Measurements from ENCODE around the gene ADH1A. TPM values are rescaled to one million over a fixed set of nuclear protein-coding genes. Genes with fewer than 3 reads are reported as not detected.

The ADH1A gene
- total RNA-seq, 2 experiments from 2014 or later = not detected

GRCh38 chr4:99315839-99316238, 25.1 kb upstream of the ADH1A start:
- H3K27ac Mint-ChIP-seq = no peak overlapping the region
- no peak for ATAC-seq
- no peaks in the 10 kb centered on the region for H3K36me3 Mint-ChIP-seq (ENCODE audit: low read depth)
- no peaks in the 10 kb centered on the region for H3K9me3 Mint-ChIP-seq (ENCODE audit: insufficient read depth)
- peaks cover 2% of the 10 kb centered on the region for H3K27me3 Mint-ChIP-seq (ENCODE audit: low read depth)
- POLR2A ChIA-PET = no interaction called here
- no peak for DNase-seq
- CTCF ChIA-PET = interaction anchor here (0.7 kb wide), 1 partner anchor 81 kb away, joined by 3 read pairs; no protein-coding TSS in a partner anchor
- H3K4me1 Mint-ChIP-seq (ENCODE audit: low read depth) = no peaks in the 10 kb centered on the region
- H3K4me3 Mint-ChIP-seq = no peak overlapping the region

- H3K27ac Mint-ChIP-seq = no peak overlapping the region
- H3K9me3 Mint-ChIP-seq (ENCODE audit: insufficient read depth) = no peaks in the 10 kb centered on the region
- peaks cover 3% of the 10 kb centered on the region for H3K27me3 Mint-ChIP-seq (ENCODE audit: low read depth)
- DNase-seq = no peak
- H3K4me1 Mint-ChIP-seq (ENCODE audit: low read depth) = no peaks in the 10 kb centered on the region
- no peak overlapping the region for H3K4me3 Mint-ChIP-seq
- H3K36me3 Mint-ChIP-seq (ENCODE audit: low read depth) = no peaks in the 10 kb centered on the region
- ATAC-seq = no peak
- ChIA-PET CTCF (no interaction called here), POLR2A (no interaction called here)
Measured at GRCh38 chr4:99314211-99314610, 23.4 kb upstream of the ADH1A start.

GRCh38 chr4:99310389-99310788, 19.6 kb upstream of the ADH1A start:
- H3K27ac Mint-ChIP-seq = no peak overlapping the region
- no peaks in the 10 kb centered on the region for H3K36me3 Mint-ChIP-seq (ENCODE audit: low read depth)
- ChIA-PET POLR2A (no interaction called here), CTCF (no interaction called here)
- DNase-seq (no peak), ATAC-seq (no peak)
- H3K27me3 Mint-ChIP-seq (ENCODE audit: low read depth) = peaks cover 3% of the 10 kb centered on the region
- H3K4me1 Mint-ChIP-seq (ENCODE audit: low read depth) = no peaks in the 10 kb centered on the region
- H3K4me3 Mint-ChIP-seq = no peak overlapping the region
- H3K9me3 Mint-ChIP-seq (ENCODE audit: insufficient read depth) = no peaks in the 10 kb centered on the region

- Mint-ChIP-seq H3K9me3 (ENCODE audit: insufficient read depth) (no peaks in the 10 kb centered on the region), H3K27me3 (ENCODE audit: low read depth) (peaks cover 3% of the 10 kb centered on the region), H3K36me3 (ENCODE audit: low read depth) (no peaks in the 10 kb centered on the region), H3K4me3 (no peak overlapping the region), H3K27ac (no peak overlapping the region), H3K4me1 (ENCODE audit: low read depth) (no peaks in the 10 kb centered on the region)
- ATAC-seq (no peak), DNase-seq (no peak)
- CTCF ChIA-PET = no interaction called here
- POLR2A ChIA-PET = no interaction called here
Measured at GRCh38 chr4:99305638-99306400, 15.0 kb upstream of the ADH1A start.

- Mint-ChIP-seq H3K36me3 (ENCODE audit: low read depth) (no peaks in the 10 kb centered on the region), H3K4me3 (no peak overlapping the region), H3K27me3 (ENCODE audit: low read depth) (no peaks in the 10 kb centered on the region), H3K4me1 (ENCODE audit: low read depth) (no peaks in the 10 kb centered on the region), H3K9me3 (ENCODE audit: insufficient read depth) (no peaks in the 10 kb centered on the region), H3K27ac (no peak overlapping the region)
- ATAC-seq = no peak
- POLR2A ChIA-PET = no interaction called here
- no peak for DNase-seq
- CTCF ChIA-PET = no interaction called here
Measured at GRCh38 chr4:99301376-99302164, 10.8 kb upstream of the ADH1A start.

GRCh38 chr4:99300934-99301333, 10.1 kb upstream of the ADH1A start:
- no peaks in the 10 kb centered on the region for H3K9me3 Mint-ChIP-seq (ENCODE audit: insufficient read depth)
- POLR2A ChIA-PET = no interaction called here
- no peaks in the 10 kb centered on the region for H3K27me3 Mint-ChIP-seq (ENCODE audit: low read depth)
- H3K36me3 Mint-ChIP-seq (ENCODE audit: low read depth) = no peaks in the 10 kb centered on the region
- ATAC-seq = no peak
- no peak for DNase-seq
- CTCF ChIA-PET = no interaction called here
- no peaks in the 10 kb centered on the region for H3K4me1 Mint-ChIP-seq (ENCODE audit: low read depth)
- H3K4me3 Mint-ChIP-seq = no peak overlapping the region
- H3K27ac Mint-ChIP-seq = no peak overlapping the region

- H3K4me1 Mint-ChIP-seq (ENCODE audit: low read depth) = no peaks in the 10 kb centered on the region
- no peaks in the 10 kb centered on the region for H3K36me3 Mint-ChIP-seq (ENCODE audit: low read depth)
- ChIA-PET CTCF (no interaction called here), POLR2A (no interaction called here)
- H3K27me3 Mint-ChIP-seq (ENCODE audit: low read depth) = no peaks in the 10 kb centered on the region
- ATAC-seq (no peak), DNase-seq (no peak)
- no peaks in the 10 kb centered on the region for H3K9me3 Mint-ChIP-seq (ENCODE audit: insufficient read depth)
- H3K4me3 Mint-ChIP-seq = no peak overlapping the region
- H3K27ac Mint-ChIP-seq = no peak overlapping the region
Measured at GRCh38 chr4:99293357-99293756, 2.6 kb upstream of the ADH1A start.

- no peaks in the 10 kb centered on the region for H3K4me1 Mint-ChIP-seq (ENCODE audit: low read depth)
- H3K27me3 Mint-ChIP-seq (ENCODE audit: low read depth) = no peaks in the 10 kb centered on the region
- no peak overlapping the region for H3K27ac Mint-ChIP-seq
- no peak overlapping the region for H3K4me3 Mint-ChIP-seq
- DNase-seq (no peak), ATAC-seq (no peak)
- CTCF ChIA-PET = no interaction called here
- H3K36me3 Mint-ChIP-seq (ENCODE audit: low read depth) = no peaks in the 10 kb centered on the region
- POLR2A ChIA-PET = no interaction called here
- no peaks in the 10 kb centered on the region for H3K9me3 Mint-ChIP-seq (ENCODE audit: insufficient read depth)
Measured at GRCh38 chr4:99285387-99285786, 5.4 kb downstream of the ADH1A start.

- ATAC-seq (no peak), DNase-seq (no peak)
- Mint-ChIP-seq H3K4me3 (no peak overlapping the region), H3K27ac (no peak overlapping the region), H3K27me3 (ENCODE audit: low read depth) (peaks cover 4% of the 10 kb centered on the region), H3K36me3 (ENCODE audit: low read depth) (no peaks in the 10 kb centered on the region), H3K9me3 (ENCODE audit: insufficient read depth) (no peaks in the 10 kb centered on the region), H3K4me1 (ENCODE audit: low read depth) (no peaks in the 10 kb centered on the region)
- POLR2A ChIA-PET = no interaction called here
- CTCF ChIA-PET = interaction anchor here (0.6 kb wide), 2 partner anchors 20 to 163 kb away, joined by 3 to 4 read pairs; no protein-coding TSS in a partner anchor
Measured at GRCh38 chr4:99282731-99283130, 8.1 kb downstream of the ADH1A start.

GRCh38 chr4:99281261-99281660, 9.5 kb downstream of the ADH1A start:
- POLR2A ChIA-PET = no interaction called here
- Mint-ChIP-seq H3K4me3 (no peak overlapping the region), H3K4me1 (ENCODE audit: low read depth) (no peaks in the 10 kb centered on the region), H3K9me3 (ENCODE audit: insufficient read depth) (no peaks in the 10 kb centered on the region), H3K27ac (no peak overlapping the region), H3K36me3 (ENCODE audit: low read depth) (no peaks in the 10 kb centered on the region), H3K27me3 (ENCODE audit: low read depth) (peaks cover 8% of the 10 kb centered on the region)
- DNase-seq (no peak), ATAC-seq (no peak)
- CTCF ChIA-PET = no interaction called here

- ATAC-seq (no peak), DNase-seq (no peak)
- H3K9me3 Mint-ChIP-seq (ENCODE audit: insufficient read depth) = no peaks in the 10 kb centered on the region
- POLR2A ChIA-PET = no interaction called here
- H3K27ac Mint-ChIP-seq = no peak overlapping the region
- no peak overlapping the region for H3K4me3 Mint-ChIP-seq
- H3K4me1 Mint-ChIP-seq (ENCODE audit: low read depth) = no peaks in the 10 kb centered on the region
- CTCF ChIA-PET = no interaction called here
- H3K27me3 Mint-ChIP-seq (ENCODE audit: low read depth) = peaks cover 8% of the 10 kb centered on the region
- no peaks in the 10 kb centered on the region for H3K36me3 Mint-ChIP-seq (ENCODE audit: low read depth)
Measured at GRCh38 chr4:99276417-99276816, 14.4 kb downstream of the ADH1A start.

- Mint-ChIP-seq H3K9me3 (ENCODE audit: insufficient read depth) (no peaks in the 10 kb centered on the region), H3K4me3 (no peak overlapping the region), H3K27me3 (ENCODE audit: low read depth) (peaks cover 8% of the 10 kb centered on the region), H3K27ac (no peak overlapping the region), H3K36me3 (ENCODE audit: low read depth) (no peaks in the 10 kb centered on the region), H3K4me1 (ENCODE audit: low read depth) (no peaks in the 10 kb centered on the region)
- DNase-seq = no peak
- ChIA-PET POLR2A (no interaction called here), CTCF (no interaction called here)
- no peak for ATAC-seq
Measured at GRCh38 chr4:99275885-99276284, 14.9 kb downstream of the ADH1A start.

Measured in activated CD8-positive, alpha-beta T cell treated with anti-CD3 and anti-CD28 coated beads, Interleukin-2, amount 10 ng/mL, durations not matched to agents 7 days and 5 days (primary cell).